Endothelial cell of umbilical vein (primary cell): ENCODE results near the gene USP25. TPM values are rescaled to one million over a fixed set of nuclear protein-coding genes. Genes with fewer than 3 reads are reported as not detected.

ENCODE experiments used
- BruUV-seq: library from RNA; stranded (reverse); fragments of 400-500 nt; replicated peaks from 2 replicates; lab custom pipeline; 2021; lab: Mats Ljungman, UMichigan
- CTCF ChIA-PET: fragments of 300-600, 350-600 bp; sonication (Branson Sonifier 250); formaldehyde crosslinking; loops from one replicate; lab custom pipeline; 2021; ENCODE audit warnings: antibody characterized with exemption, inconsistent platforms; lab: Charles Lee
- POLR2A ChIA-PET: fragments of 300-600, 350-600 bp; sonication (Branson Sonifier 250); formaldehyde crosslinking; loops from one replicate; lab custom pipeline; 2021; ENCODE audit warnings: antibody characterized with exemption, inconsistent platforms; lab: Charles Lee
- DNase-seq: peaks from one replicate; pipeline ENCODE4 v3.0.0-alpha.2; 2011; ENCODE audit warnings: low read depth, low spot score
- FAIRE-seq: peaks from 2 replicates; lab custom pipeline; 2011; peaks lifted over from hg19 to GRCh38; lab: Jason Lieb, UNC
- H2AFZ ChIP-seq: 2 replicates; pipeline ENCODE4 v1.6.0; 2012; ENCODE audit warnings: low read depth, low read length, control low read depth, inconsistent platforms
- H3K27ac ChIP-seq: 2 replicates; pipeline ENCODE4 v1.5.1; 2011; ENCODE audit warnings: low read depth, mild to moderate bottlenecking, control low read depth, low read length, moderate library complexity; ENCODE audit not compliant: insufficient read depth
- H3K27me3 ChIP-seq, 2 experiments: 2 replicates each; pipeline versions ENCODE4 v1.6.0 to v1.6.1; 2011; ENCODE audit warnings: low read length in 2 of 2, mixed read lengths in 1 of 2; ENCODE audit not compliant: control insufficient read depth in 2 of 2, insufficient read depth in 2 of 2
- H3K36me3 ChIP-seq, 2 experiments: 2 replicates in 1 of 2; 3 replicates in 1 of 2; pipeline ENCODE4 v1.5.1; 2011; ENCODE audit warnings: low read length in 2 of 2, mild to moderate bottlenecking in 1 of 2, moderate library complexity in 1 of 2; ENCODE audit not compliant: control insufficient read depth in 2 of 2, insufficient read depth in 2 of 2; ENCODE audit errors: extremely low read depth in 1 of 2
- H3K4me1 ChIP-seq: 3 replicates; pipeline ENCODE4 v1.5.1; 2011; ENCODE audit warnings: mild to moderate bottlenecking, low read length; ENCODE audit not compliant: control insufficient read depth, insufficient read depth; ENCODE audit errors: extremely low read depth
- H3K4me2 ChIP-seq: 2 replicates; pipeline ENCODE4 v1.6.1; 2011; ENCODE audit warnings: low read length, control low read depth, mixed read lengths; ENCODE audit not compliant: insufficient read depth
- H3K4me3 ChIP-seq, 3 experiments: fragments of 200-600 bp in 1 of 3; sonication (generic), shearing (Covaris generic) in 1 of 3; replicated peaks in 1 of 3; 2 replicates each; pipeline ENCODE4 v1.5.1; 2011 to 2016; ENCODE audit warnings: control low read depth in 3 of 3, low read length in 3 of 3, mild to moderate bottlenecking in 2 of 3, inconsistent platforms in 1 of 3, low read depth in 1 of 3, moderate library complexity in 1 of 3; ENCODE audit not compliant: insufficient read depth in 1 of 3
- H3K79me2 ChIP-seq: 2 replicates; pipeline ENCODE4 v1.6.0; 2012; ENCODE audit warnings: low read length, inconsistent platforms; ENCODE audit not compliant: control insufficient read depth, insufficient read depth
- H3K9ac ChIP-seq: replicated peaks from 2 replicates; pipeline ENCODE3; 2011; ENCODE audit warnings: low read length, control low read depth; ENCODE audit not compliant: insufficient read depth; ENCODE audit errors: extremely low read depth
- H3K9me1 ChIP-seq: replicated peaks from 3 replicates; pipeline ENCODE4 v1.6.0; 2011; ENCODE audit warnings: mild to moderate bottlenecking, low read length; ENCODE audit not compliant: control insufficient read depth, insufficient read depth; ENCODE audit errors: extremely low read depth
- H3K9me3 ChIP-seq: replicated peaks from 2 replicates; pipeline ENCODE4 v1.5.1; 2012; ENCODE audit warnings: low read length, inconsistent platforms; ENCODE audit not compliant: control insufficient read depth, insufficient read depth
- H4K20me1 ChIP-seq: replicated peaks from 2 replicates; pipeline ENCODE3; 2011; ENCODE audit warnings: mild to moderate bottlenecking, low read length; ENCODE audit not compliant: control insufficient read depth, insufficient read depth; ENCODE audit errors: extremely low read depth
- EZH2 ChIP-seq: IDR thresholded peaks from 2 replicates; pipeline ENCODE4 v1.6.1; 2012; ENCODE audit warnings: borderline replicate concordance, low read depth, mild to moderate bottlenecking, moderate library complexity, low read length, inconsistent platforms; ENCODE audit not compliant: severe bottlenecking
- FOS ChIP-seq: IDR thresholded peaks from 2 replicates; pipeline ENCODE4 v1.6.1; 2011; ENCODE audit warnings: mild to moderate bottlenecking, low read length, moderate library complexity, borderline replicate concordance; ENCODE audit not compliant: insufficient read depth
- GATA2 ChIP-seq: IDR thresholded peaks from 2 replicates; pipeline ENCODE4 v1.7.0; 2011; ENCODE audit warnings: low read depth, mild to moderate bottlenecking, moderate library complexity, mixed read lengths, low read length; ENCODE audit not compliant: insufficient read length, insufficient read depth
- MYC ChIP-seq: IDR thresholded peaks from one replicate; pipeline ENCODE4 v1.6.1; 2011; ENCODE audit warnings: mild to moderate bottlenecking, low read depth, low read length
- POLR2A ChIP-seq: IDR thresholded peaks from 2 replicates; pipeline ENCODE4 v1.6.1; 2012; ENCODE audit warnings: low read depth, mild to moderate bottlenecking, control low read depth, low read length
- POLR2AphosphoS5 ChIP-seq: IDR thresholded peaks from 2 replicates; pipeline ENCODE4 v1.6.1; 2012; ENCODE audit warnings: low read depth, mild to moderate bottlenecking, control low read depth, low read length, moderate library complexity; ENCODE audit not compliant: insufficient read depth
- dilution Hi-C: fragments of 300-500 bp; cut with MboI; formaldehyde crosslinking; loops from one replicate; pipeline ENCODE4 v1.15.0; 2019; ENCODE audit warnings: low sequenced_read_pairs; ENCODE audit not compliant: extremely low pct_ligation_motif_present
- intact Hi-C: fragments of 100-400 bp; cut with micrococcal nuclease; formaldehyde crosslinking; loops from one replicate; pipeline ENCODE4 v1.10.0; 2022
- polyA plus RNA-seq, 4 experiments: library from polyadenylated mRNA; depleted of rRNA in 3 of 4; stranded (reverse) in 3 of 4; unstranded in 1 of 4; fragments of >200 nt; gene quantifications; 2 replicates each; pipeline versions ENCODE4 v1.2.1 to v1.2.3, GENCODE V29; 2011 to 2012; ENCODE audit warnings: missing spikeins in 1 of 4
- total RNA-seq: library from RNA; stranded (reverse); gene quantifications from 2 replicates; pipeline ENCODE4 v1.2.3, GENCODE V29; 2021
- TF ChIP-seq, protein P1 (sequence below), 2 donors: IDR thresholded peaks; 1 replicate in 1 of 2; 2 replicates in 1 of 2; pipeline ENCODE4 v1.5.1; 2011; ENCODE audit warnings: low read length in 2 of 2, mild to moderate bottlenecking in 2 of 2, moderate library complexity in 2 of 2, control low read depth in 1 of 2, inconsistent platforms in 1 of 2, low read depth in 1 of 2; ENCODE audit not compliant: insufficient read depth in 1 of 2; ENCODE audit errors: extremely low read depth in 1 of 2
- TF ChIP-seq, protein P2 (sequence below): IDR thresholded peaks from 2 replicates; pipeline ENCODE4 v1.6.1; 2011; ENCODE audit not compliant: insufficient read depth, insufficient read length

Gene USP25
- total and polyA plus RNA-seq, 2 donors (not counting 3 experiments of a cell fraction or from before 2014, with no cell fraction given): 14.4 to 67.5 TPM

DNA sequence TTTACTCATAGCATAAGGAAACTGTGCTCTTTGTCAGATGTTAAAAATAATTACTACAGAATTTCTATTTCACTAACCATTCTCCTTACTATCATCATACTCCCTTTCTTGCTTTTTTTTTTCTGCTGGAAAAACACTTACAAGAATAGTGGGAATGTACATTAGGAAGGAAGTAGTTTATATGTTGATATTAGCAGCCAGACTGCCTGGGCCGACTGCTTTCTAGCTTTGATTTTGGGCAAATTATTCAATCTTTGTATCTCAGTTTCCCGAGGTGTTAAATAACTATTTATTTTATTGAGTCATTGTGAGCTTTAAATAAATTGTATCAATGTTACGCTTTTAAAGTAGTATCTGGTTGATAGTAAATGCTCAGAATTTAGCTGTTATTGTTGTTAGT is 122.4 kb downstream of the USP25 start:
- ChIA-PET POLR2A (interaction anchor here (0.8 kb wide), 1 partner anchor 11 kb away, joined by 3 read pairs; no protein-coding TSS in a partner anchor), CTCF (interaction anchor here (0.7 to 1.7 kb wide), 6 partner anchors 11 to 32 kb away, joined by 3 to 10 read pairs (median 3); no protein-coding TSS in a partner anchor)
- no TSS peak for BruUV-seq
- H3K36me3 ChIP-seq: peaks cover 0 to 6% of the 10 kb centered on the region in 2 experiments
- TF ChIP-seq POLR2A (no peak), EZH2 (no peak), POLR2AphosphoS5 (no peak), GATA2 (peak; percentile 9), MYC (no peak), FOS (no peak)
- TF ChIP-seq, protein P1, sequence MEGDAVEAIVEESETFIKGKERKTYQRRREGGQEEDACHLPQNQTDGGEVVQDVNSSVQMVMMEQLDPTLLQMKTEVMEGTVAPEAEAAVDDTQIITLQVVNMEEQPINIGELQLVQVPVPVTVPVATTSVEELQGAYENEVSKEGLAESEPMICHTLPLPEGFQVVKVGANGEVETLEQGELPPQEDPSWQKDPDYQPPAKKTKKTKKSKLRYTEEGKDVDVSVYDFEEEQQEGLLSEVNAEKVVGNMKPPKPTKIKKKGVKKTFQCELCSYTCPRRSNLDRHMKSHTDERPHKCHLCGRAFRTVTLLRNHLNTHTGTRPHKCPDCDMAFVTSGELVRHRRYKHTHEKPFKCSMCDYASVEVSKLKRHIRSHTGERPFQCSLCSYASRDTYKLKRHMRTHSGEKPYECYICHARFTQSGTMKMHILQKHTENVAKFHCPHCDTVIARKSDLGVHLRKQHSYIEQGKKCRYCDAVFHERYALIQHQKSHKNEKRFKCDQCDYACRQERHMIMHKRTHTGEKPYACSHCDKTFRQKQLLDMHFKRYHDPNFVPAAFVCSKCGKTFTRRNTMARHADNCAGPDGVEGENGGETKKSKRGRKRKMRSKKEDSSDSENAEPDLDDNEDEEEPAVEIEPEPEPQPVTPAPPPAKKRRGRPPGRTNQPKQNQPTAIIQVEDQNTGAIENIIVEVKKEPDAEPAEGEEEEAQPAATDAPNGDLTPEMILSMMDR (IDR thresholded peaks at IDR 0.05; ENCODE audit: extremely low read depth in 1 of 2, insufficient read depth in 1 of 2, low read depth in 1 of 2, low read length in 2 of 2): no peak
- TF ChIP-seq, protein P2, sequence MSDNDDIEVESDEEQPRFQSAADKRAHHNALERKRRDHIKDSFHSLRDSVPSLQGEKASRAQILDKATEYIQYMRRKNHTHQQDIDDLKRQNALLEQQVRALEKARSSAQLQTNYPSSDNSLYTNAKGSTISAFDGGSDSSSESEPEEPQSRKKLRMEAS: no peak
- peaks cover 13% of the 10 kb centered on the region for H3K79me2 ChIP-seq
- peak; percentile 56 for FAIRE-seq
- no peaks in the 10 kb centered on the region for H3K9me1 ChIP-seq
- H3K9me3 ChIP-seq: no peaks in the 10 kb centered on the region
- peak; percentile 90 for DNase-seq
- H3K27me3 ChIP-seq: no peaks in the 10 kb centered on the region
- intact Hi-C loops: loop anchor here (2.0 to 5.0 kb wide), 3 partner anchors 63 to 265 kb away; no protein-coding TSS in a partner anchor
- H3K9ac ChIP-seq: peak overlapping the region; percentile 29
- H3K4me2 ChIP-seq: peak overlapping the region; percentile 86
- H2AFZ ChIP-seq: no peak overlapping the region
- dilution Hi-C loops: no loop called here
- H4K20me1 ChIP-seq: no peaks in the 10 kb centered on the region
- H3K27ac ChIP-seq: peak overlapping the region; percentile 86
- peak overlapping the region in 1 of 3 experiments; percentile 22 for H3K4me3 ChIP-seq
- H3K4me1 ChIP-seq: peaks cover 55% of the 10 kb centered on the region
